ENCODE measurements around the gene DDX3X. TPM values are rescaled to one million over a fixed set of nuclear protein-coding genes. Genes with fewer than 3 reads are reported as not detected.

DDX3X gene
- total and polyA plus RNA-seq, 2 of the 13 experiments (the other 11 are each of a cell fraction or from before 2014, with no cell fraction given), result 53.5 to 239 TPM

DNA sequence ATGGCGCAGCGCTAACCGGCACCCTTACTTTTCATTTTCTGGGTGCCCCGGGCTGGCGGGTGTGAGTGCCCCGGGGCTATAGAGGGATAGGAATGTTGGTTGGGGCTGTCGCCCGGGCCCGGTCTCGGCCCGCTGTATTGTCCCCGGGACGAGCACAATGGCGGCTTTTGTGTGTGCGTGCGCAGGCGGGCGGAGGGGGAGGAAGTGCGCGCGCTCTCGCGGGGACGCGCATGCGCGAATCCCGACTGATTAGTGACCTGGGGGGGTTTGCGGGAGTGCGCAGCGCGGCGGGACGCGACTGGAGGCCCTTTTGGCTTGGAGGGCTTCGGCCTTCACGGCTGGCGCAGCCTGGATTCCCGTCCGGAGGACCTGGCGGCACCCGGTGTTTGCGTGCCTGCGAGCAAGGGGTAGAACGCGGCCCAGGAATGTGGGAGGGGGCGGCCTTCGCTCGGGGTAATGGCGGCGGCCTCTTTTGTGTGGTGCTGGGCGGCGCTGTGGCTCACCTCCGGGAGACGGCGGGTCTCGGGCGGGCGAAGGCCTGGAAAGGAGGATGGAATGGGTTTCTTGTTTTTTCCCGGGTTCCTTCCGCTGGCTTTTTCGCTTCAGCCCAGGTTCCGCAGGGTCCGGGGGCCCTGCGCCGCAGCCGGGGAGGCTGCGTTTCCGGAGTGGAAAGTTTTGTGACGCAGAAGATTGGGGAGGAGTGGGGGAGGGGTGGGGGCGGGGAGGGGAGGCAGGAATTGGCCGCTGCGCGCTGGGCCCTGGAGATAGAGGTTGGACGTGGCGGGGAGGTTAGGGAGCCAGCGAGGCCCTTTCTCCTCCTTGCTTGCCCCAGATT, 618 bp downstream of the DDX3X start (continued):
- no peak for TF ChIP-seq ZEB1 (IDR thresholded peaks at IDR 0.05; ENCODE audit: insufficient replicate concordance, low read depth)
- TF ChIP-seq ZNF264 (CRISPR knock-in tag; IDR thresholded peaks at IDR 0.05), result 0 out of 2 replicates have a peak, but pooled peaks have one; percentile 32
- TF ChIP-seq, protein P1, sequence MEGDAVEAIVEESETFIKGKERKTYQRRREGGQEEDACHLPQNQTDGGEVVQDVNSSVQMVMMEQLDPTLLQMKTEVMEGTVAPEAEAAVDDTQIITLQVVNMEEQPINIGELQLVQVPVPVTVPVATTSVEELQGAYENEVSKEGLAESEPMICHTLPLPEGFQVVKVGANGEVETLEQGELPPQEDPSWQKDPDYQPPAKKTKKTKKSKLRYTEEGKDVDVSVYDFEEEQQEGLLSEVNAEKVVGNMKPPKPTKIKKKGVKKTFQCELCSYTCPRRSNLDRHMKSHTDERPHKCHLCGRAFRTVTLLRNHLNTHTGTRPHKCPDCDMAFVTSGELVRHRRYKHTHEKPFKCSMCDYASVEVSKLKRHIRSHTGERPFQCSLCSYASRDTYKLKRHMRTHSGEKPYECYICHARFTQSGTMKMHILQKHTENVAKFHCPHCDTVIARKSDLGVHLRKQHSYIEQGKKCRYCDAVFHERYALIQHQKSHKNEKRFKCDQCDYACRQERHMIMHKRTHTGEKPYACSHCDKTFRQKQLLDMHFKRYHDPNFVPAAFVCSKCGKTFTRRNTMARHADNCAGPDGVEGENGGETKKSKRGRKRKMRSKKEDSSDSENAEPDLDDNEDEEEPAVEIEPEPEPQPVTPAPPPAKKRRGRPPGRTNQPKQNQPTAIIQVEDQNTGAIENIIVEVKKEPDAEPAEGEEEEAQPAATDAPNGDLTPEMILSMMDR (CRISPR knock-in tag; IDR thresholded peaks at IDR 0.05), result 0 out of 2 replicates have a peak, but pooled peaks have one; percentile 19
- TF ChIP-seq SKI (IDR thresholded peaks at IDR 0.05; ENCODE audit: partially characterized antibody), result no peak
- no peak for TF ChIP-seq DDIT3 (CRISPR knock-in tag; IDR thresholded peaks at IDR 0.05)
- TF ChIP-seq, protein P2, sequence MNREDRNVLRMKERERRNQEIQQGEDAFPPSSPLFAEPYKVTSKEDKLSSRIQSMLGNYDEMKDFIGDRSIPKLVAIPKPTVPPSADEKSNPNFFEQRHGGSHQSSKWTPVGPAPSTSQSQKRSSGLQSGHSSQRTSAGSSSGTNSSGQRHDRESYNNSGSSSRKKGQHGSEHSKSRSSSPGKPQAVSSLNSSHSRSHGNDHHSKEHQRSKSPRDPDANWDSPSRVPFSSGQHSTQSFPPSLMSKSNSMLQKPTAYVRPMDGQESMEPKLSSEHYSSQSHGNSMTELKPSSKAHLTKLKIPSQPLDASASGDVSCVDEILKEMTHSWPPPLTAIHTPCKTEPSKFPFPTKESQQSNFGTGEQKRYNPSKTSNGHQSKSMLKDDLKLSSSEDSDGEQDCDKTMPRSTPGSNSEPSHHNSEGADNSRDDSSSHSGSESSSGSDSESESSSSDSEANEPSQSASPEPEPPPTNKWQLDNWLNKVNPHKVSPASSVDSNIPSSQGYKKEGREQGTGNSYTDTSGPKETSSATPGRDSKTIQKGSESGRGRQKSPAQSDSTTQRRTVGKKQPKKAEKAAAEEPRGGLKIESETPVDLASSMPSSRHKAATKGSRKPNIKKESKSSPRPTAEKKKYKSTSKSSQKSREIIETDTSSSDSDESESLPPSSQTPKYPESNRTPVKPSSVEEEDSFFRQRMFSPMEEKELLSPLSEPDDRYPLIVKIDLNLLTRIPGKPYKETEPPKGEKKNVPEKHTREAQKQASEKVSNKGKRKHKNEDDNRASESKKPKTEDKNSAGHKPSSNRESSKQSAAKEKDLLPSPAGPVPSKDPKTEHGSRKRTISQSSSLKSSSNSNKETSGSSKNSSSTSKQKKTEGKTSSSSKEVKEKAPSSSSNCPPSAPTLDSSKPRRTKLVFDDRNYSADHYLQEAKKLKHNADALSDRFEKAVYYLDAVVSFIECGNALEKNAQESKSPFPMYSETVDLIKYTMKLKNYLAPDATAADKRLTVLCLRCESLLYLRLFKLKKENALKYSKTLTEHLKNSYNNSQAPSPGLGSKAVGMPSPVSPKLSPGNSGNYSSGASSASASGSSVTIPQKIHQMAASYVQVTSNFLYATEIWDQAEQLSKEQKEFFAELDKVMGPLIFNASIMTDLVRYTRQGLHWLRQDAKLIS (CRISPR knock-in tag; IDR thresholded peaks at IDR 0.05), result no peak
- no peak for TF ChIP-seq CHD2 (IDR thresholded peaks at IDR 0.05; ENCODE audit: low read depth, low read length)
- TF ChIP-seq ZNF512 (CRISPR knock-in tag; IDR thresholded peaks at IDR 0.05), result no peak
- TF ChIP-seq, protein P3, sequence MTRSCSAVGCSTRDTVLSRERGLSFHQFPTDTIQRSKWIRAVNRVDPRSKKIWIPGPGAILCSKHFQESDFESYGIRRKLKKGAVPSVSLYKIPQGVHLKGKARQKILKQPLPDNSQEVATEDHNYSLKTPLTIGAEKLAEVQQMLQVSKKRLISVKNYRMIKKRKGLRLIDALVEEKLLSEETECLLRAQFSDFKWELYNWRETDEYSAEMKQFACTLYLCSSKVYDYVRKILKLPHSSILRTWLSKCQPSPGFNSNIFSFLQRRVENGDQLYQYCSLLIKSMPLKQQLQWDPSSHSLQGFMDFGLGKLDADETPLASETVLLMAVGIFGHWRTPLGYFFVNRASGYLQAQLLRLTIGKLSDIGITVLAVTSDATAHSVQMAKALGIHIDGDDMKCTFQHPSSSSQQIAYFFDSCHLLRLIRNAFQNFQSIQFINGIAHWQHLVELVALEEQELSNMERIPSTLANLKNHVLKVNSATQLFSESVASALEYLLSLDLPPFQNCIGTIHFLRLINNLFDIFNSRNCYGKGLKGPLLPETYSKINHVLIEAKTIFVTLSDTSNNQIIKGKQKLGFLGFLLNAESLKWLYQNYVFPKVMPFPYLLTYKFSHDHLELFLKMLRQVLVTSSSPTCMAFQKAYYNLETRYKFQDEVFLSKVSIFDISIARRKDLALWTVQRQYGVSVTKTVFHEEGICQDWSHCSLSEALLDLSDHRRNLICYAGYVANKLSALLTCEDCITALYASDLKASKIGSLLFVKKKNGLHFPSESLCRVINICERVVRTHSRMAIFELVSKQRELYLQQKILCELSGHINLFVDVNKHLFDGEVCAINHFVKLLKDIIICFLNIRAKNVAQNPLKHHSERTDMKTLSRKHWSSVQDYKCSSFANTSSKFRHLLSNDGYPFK (CRISPR knock-in tag; IDR thresholded peaks at IDR 0.05; ENCODE audit: borderline replicate concordance), result no peak
- no peak for TF ChIP-seq ZNF891 (CRISPR knock-in tag; IDR thresholded peaks at IDR 0.05)
- no peak for TF ChIP-seq FOXP1 (IDR thresholded peaks at IDR 0.05)
- no peak for TF ChIP-seq FOXP1 (CRISPR knock-in tag; IDR thresholded peaks at IDR 0.05)
- no peak for TF ChIP-seq KLF6 (CRISPR knock-in tag; IDR thresholded peaks at IDR 0.05)
- TF ChIP-seq POGK (CRISPR knock-in tag; conservative IDR thresholded peaks at IDR 0.05), result 0 out of 2 replicates have a peak, but pooled peaks have one; percentile 20

Data from HepG2 (cell line).